HepG2 (cell line): Measurements from ENCODE around the gene N4BP2. TPM values are rescaled to one million over a fixed set of nuclear protein-coding genes. Genes with fewer than 3 reads are reported as not detected.

Experiments used
- polyA plus RNA-seq, 8 experiments: library from polyadenylated mRNA; depleted of rRNA in 3 of 8; stranded (reverse) in 7 of 8; unstranded in 1 of 8; fragments of >200 nt; fragmentation: Illumina TruSeq in 4 of 8; extraction: Trizol in 4 of 8; gene quantifications; 2 replicates each; pipeline versions ENCODE4 v1.2.1 to v1.2.3, GENCODE V29; 2011 to 2016; ENCODE audit warnings: low read depth in 4 of 8, missing spikeins in 1 of 8, mixed read lengths in 1 of 8; ENCODE audit not compliant: insufficient read depth in 1 of 8
- total RNA-seq, 5 experiments: library from RNA; depleted of rRNA; stranded (reverse); fragments of >200 nt; fragmentation: Illumina TruSeq; extraction: Trizol; gene quantifications; 2 replicates each; pipeline ENCODE4 v1.2.3, GENCODE V29; 2016; ENCODE audit warnings: low read depth in 1 of 5
- TF ChIP-seq, protein P1 (sequence below): sonication (generic); formaldehyde crosslinking; IDR thresholded peaks from 2 replicates; pipeline ENCODE4 v1.4.0; 2020; ENCODE audit warnings: missing genetic modification reagents, borderline replicate concordance
- TF ChIP-seq, protein P2 (sequence below): sonication (generic); formaldehyde crosslinking; IDR thresholded peaks from 2 replicates; pipeline ENCODE4 v1.4.0; 2020; ENCODE audit warnings: mild to moderate bottlenecking, missing genetic modification reagents

N4BP2 gene
- total and polyA plus RNA-seq, 2 of the 13 experiments (the other 11 are each of a cell fraction or from before 2014, with no cell fraction given), result 5.6 to 12.9 TPM

DNA sequence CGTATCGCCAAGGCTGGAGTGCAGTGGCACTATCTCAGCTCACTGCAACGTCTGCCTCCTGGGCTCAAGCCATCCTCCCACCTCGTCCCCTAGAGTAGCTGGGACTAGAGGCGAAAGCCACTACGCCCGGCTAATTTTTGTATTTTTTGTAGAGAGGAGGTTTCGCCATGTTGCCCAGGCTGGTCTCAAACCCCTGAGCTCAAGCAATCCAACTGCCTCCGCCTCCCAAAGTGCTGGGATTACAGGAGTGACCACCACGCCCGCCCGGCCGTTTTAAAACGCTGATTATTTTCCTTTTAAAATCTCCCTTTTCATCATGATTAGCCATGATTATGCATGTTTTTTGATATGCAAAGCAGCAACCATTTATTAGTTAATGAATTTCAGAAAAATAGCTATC, 2.2 kb downstream of the N4BP2 start (continued):
- TF ChIP-seq, protein P1, sequence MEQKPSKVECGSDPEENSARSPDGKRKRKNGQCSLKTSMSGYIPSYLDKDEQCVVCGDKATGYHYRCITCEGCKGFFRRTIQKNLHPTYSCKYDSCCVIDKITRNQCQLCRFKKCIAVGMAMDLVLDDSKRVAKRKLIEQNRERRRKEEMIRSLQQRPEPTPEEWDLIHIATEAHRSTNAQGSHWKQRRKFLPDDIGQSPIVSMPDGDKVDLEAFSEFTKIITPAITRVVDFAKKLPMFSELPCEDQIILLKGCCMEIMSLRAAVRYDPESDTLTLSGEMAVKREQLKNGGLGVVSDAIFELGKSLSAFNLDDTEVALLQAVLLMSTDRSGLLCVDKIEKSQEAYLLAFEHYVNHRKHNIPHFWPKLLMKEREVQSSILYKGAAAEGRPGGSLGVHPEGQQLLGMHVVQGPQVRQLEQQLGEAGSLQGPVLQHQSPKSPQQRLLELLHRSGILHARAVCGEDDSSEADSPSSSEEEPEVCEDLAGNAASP (CRISPR knock-in tag), result no peak
- TF ChIP-seq, protein P2, sequence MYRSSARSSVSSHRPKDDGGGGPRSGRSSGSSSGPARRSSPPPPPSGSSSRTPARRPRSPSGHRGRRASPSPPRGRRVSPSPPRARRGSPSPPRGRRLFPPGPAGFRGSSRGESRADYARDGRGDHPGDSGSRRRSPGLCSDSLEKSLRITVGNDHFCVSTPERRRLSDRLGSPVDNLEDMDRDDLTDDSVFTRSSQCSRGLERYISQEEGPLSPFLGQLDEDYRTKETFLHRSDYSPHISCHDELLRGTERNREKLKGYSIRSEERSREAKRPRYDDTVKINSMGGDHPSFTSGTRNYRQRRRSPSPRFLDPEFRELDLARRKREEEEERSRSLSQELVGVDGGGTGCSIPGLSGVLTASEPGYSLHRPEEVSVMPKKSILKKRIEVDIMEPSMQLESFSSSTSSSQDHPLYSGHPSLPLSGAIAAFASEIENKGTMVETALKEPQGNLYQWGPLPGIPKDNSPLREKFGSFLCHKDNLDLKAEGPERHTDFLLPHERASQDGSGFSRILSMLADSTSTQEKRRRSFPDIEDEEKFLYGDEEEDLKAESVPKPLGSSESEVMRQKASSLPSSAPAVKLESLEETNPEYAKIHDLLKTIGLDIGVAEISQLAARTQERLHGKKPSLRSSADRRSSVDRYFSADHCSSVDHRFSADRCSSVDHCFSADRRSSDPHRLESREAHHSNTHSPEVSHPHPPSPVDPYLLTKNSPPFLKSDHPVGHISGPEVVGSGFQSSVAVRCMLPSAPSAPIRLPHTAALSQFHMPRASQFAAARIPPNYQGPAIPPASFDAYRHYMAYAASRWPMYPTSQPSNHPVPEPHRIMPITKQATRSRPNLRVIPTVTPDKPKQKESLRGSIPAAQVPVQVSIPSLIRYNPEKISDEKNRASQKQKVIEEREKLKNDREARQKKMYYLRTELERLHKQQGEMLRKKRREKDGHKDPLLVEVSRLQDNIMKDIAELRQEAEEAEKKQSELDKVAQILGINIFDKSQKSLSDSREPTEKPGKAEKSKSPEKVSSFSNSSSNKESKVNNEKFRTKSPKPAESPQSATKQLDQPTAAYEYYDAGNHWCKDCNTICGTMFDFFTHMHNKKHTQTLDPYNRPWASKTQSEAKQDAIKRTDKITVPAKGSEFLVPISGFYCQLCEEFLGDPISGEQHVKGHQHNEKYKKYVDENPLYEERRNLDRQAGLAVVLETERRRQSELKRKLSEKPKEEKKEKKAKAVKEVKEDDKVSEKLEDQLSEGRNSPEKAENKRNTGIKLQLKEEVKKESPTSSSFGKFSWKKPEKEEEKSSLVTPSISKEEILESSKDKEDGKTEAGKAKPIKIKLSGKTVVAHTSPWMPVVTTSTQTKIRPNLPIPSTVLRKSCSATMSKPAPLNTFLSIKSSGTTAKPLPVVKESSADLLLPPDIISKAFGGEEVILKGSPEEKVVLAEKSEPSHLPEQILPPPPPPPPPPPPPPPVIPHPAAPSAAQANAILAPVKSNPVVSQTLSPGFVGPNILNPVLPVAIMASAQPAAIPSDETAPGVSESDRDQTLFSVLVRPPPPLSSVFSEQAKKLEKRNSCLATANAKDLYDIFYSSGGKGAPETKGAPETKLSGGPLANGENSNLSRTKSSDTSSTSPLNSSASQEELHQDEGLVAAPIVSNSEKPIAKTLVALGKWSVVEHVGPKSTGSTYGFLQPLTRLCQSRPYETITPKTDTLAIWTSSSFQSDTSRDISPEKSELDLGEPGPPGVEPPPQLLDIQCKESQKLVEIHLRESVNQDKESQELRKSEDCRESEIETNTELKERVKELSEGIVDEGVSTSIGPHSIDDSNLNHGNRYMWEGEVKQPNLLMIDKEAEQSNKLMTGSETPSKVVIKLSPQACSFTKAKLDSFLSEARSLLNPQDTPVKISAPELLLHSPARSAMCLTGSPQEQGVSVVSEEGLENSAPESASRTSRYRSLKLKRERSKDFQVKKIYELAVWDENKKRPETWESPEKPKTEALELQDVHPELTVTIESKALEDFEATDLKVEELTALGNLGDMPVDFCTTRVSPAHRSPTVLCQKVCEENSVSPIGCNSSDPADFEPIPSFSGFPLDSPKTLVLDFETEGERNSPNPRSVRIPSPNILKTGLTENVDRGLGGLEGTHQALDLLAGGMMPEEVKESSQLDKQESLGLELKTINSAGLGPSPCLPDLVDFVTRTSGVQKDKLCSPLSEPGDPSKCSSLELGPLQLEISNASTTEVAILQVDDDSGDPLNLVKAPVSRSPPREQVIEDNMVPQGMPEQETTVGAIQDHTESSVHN (CRISPR knock-in tag), result no peak
